Measurements from ENCODE around the gene ELL. TPM values are rescaled to one million over a fixed set of nuclear protein-coding genes. Genes with fewer than 3 reads are reported as not detected.

ELL gene
- total RNA-seq, 4 donors from 2014 or later: 16.2 to 72.2 (median 18.0) TPM

- H3K36me3 ChIP-seq: peaks cover 0 to 52% (median 18%) of the 10 kb centered on the region in 4 donors
- H3K4me1 ChIP-seq: peaks cover 5 to 14% (median 10%) of the 10 kb centered on the region in 4 donors
- H3K9me3 ChIP-seq: no peaks in the 10 kb centered on the region
- H3K4me3 ChIP-seq: no peak overlapping the region
- intact Hi-C loops (cut with DNase I; ENCODE audit: low total_unique reads) (loop anchor here (5.0 to 10.0 kb wide), 3 partner anchors 120 to 875 kb away; partner anchors contain the start of genes MAU2 and SUGP1), in situ Hi-C loops (cut with MboI; ENCODE audit: low pct_ligation_motif_present in 1 of 4, low pct_unique_long_range_greater_than_20kb in 1 of 4, low sequenced_read_pairs in 3 of 4) (loop anchor here in 1 of 4 donors (10.0 kb wide), 1 partner anchor 408 kb away; no protein-coding TSS in a partner anchor)
- no peaks in the 10 kb centered on the region for H3K27me3 ChIP-seq
- TF ChIP-seq POLR2AphosphoS5 (IDR thresholded peaks at IDR 0.05): no peak
- TF ChIP-seq EP300 (IDR thresholded peaks at IDR 0.05; ENCODE audit: low read depth): no peak
- no peak for TF ChIP-seq CTCF (IDR thresholded peaks at IDR 0.05)
- TF ChIP-seq POLR2A (IDR thresholded peaks at IDR 0.05): no peak
- DNase-seq: no peak
- WGBS, 2 donors (ENCODE audit: low coverage in 1 of 2): 81% methylated on average over 12 of the region's 12 CpGs; no CpG with 5 or more reads in 1 of the 2 donors
- H3K27ac ChIP-seq: no peak overlapping the region
Observed at GRCh38 chr19:18446811-18447359, 75.0 kb downstream of the ELL start.

GRCh38 chr19:18446145-18446810 lies 75.6 kb downstream of the ELL start:
- Histone ChIP-seq H3K36me3 (peaks cover 0 to 52% (median 18%) of the 10 kb centered on the region in 4 donors), H3K27ac (peak overlapping the region in 1 of 4 donors; percentile 17), H3K9me3 (no peaks in the 10 kb centered on the region), H3K4me3 (no peak overlapping the region), H3K27me3 (no peaks in the 10 kb centered on the region), H3K4me1 (peaks cover 3 to 13% (median 8%) of the 10 kb centered on the region in 4 donors)
- TF ChIP-seq CTCF (IDR thresholded peaks at IDR 0.05) (no peak), EP300 (IDR thresholded peaks at IDR 0.05; ENCODE audit: low read depth) (no peak), POLR2A (IDR thresholded peaks at IDR 0.05) (no peak), POLR2AphosphoS5 (IDR thresholded peaks at IDR 0.05) (no peak)
- in situ Hi-C loops (cut with MboI; ENCODE audit: low pct_ligation_motif_present in 1 of 4, low pct_unique_long_range_greater_than_20kb in 1 of 4, low sequenced_read_pairs in 3 of 4): loop anchor here in 1 of 4 donors (10.0 kb wide), 1 partner anchor 409 kb away; no protein-coding TSS in a partner anchor
- DNase-seq: no peak
- WGBS, 2 donors (ENCODE audit: low coverage in 1 of 2): 96% methylated on average over 28 of the region's 34 CpGs; no CpG with 5 or more reads in 1 of the 2 donors
- intact Hi-C loops (cut with DNase I; ENCODE audit: low total_unique reads): loop anchor here (5.0 to 10.0 kb wide), 3 partner anchors 121 to 876 kb away; partner anchors contain the start of genes MAU2 and SUGP1

GRCh38 chr19:18445262-18445948 lies 76.5 kb downstream of the ELL start:
- no peak overlapping the region for H3K4me3 ChIP-seq

More at GRCh38 chr19:18445262-18445948, 76.5 kb downstream of the ELL start:
- TF ChIP-seq EP300 (IDR thresholded peaks at IDR 0.05; ENCODE audit: low read depth): no peak
- TF ChIP-seq POLR2A (IDR thresholded peaks at IDR 0.05): no peak
- no peak for TF ChIP-seq POLR2AphosphoS5 (IDR thresholded peaks at IDR 0.05)
- no peak for TF ChIP-seq CTCF (IDR thresholded peaks at IDR 0.05)
- WGBS, 2 donors (ENCODE audit: low coverage in 1 of 2): 67% methylated on average over 15 of the region's 15 CpGs; no CpG with 5 or more reads in 1 of the 2 donors
- DNase-seq: peak; percentile 49
- Histone ChIP-seq H3K9me3 (no peaks in the 10 kb centered on the region), H3K4me1 (peaks cover 0 to 8% (median 7%) of the 10 kb centered on the region in 4 donors), H3K36me3 (peaks cover 0 to 50% (median 17%) of the 10 kb centered on the region in 4 donors), H3K27me3 (no peaks in the 10 kb centered on the region), H3K27ac (peak overlapping the region in 1 of 4 donors; percentile 17)
- intact Hi-C loops (cut with DNase I; ENCODE audit: low total_unique reads) (loop anchor here (5.0 to 10.0 kb wide), 3 partner anchors 122 to 877 kb away; partner anchors contain the start of genes MAU2 and SUGP1), in situ Hi-C loops (cut with MboI; ENCODE audit: low pct_ligation_motif_present in 1 of 4, low pct_unique_long_range_greater_than_20kb in 1 of 4, low sequenced_read_pairs in 3 of 4) (loop anchor here in 1 of 4 donors (10.0 kb wide), 1 partner anchor 409 kb away; no protein-coding TSS in a partner anchor)

All from transverse colon (tissue), 4 donors.